Activated CD4-positive, CD25-positive, alpha-beta regulatory T cell (primary cell): ENCODE results near the gene KCNC2.

Experiments used
- DNase-seq, 4 experiments: peaks; one replicate each; lab custom pipeline; 2025; lab: John Stamatoyannopoulos, UW

The KCNC2 gene

GRCh38 chr12:75058228-75058627 lies 151.4 kb downstream of the KCNC2 start:
- no peak for DNase-seq

- DNase-seq: no peak
Measured at GRCh38 chr12:75048767-75049166, 160.9 kb downstream of the KCNC2 start.

DNA sequence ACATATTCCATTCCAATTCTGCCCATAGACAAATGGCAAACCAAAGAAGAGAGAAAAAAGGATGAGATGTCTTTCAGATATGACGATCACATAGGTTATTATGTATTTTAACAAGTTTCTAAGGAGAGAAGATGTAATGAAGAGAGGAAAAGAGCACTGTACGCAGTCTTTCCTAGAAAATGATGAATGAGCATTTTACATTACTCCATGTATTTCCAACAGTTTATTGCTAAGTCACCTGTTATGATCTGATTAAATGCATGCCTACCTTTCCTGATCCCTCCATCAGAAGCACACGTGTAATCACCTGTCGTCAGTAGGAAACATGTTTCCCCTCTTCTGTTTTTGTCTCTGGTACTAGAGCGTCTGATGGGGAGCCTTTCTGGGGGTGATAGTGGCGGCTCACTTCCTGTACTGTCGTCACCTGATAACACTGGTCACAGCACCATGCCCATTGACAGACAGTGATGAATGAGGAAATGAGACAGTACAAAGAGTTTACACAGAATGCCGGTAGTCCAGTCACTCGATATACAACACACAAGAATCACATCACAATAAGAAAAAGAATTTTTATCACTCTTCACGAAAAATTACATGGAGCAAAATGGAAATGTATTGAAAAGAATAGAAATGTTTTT lies 161.6 kb downstream of the KCNC2 start:
- DNase-seq: no peak

GRCh38 chr12:75042125-75042524 lies 167.5 kb downstream of the KCNC2 start:
- no peak for DNase-seq

DNA sequence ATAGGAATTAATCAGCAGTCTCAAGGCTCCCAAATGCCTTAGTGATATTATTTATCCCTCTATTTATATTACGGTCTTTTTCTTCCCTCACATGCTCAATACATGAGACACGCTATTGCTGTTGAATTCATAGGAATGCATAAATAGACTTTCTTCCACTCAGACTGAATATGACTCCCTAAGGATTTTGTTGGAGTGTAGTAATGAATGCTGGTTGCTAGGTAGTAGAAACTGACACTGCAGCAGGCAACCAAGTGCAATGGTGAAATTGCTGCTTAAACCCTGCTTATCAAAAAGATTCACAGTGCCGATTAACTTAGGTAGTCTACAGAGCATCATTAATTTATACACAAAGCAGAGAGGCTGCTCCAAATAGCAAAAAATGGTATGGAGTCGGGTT lies 168.2 kb downstream of the KCNC2 start:
- no peak for DNase-seq

- DNase-seq: no peak
Measured at GRCh38 chr12:75020068-75020557, 189.5 kb downstream of the KCNC2 start.

- DNase-seq: no peak
Measured at GRCh38 chr12:75011120-75011519, 198.5 kb downstream of the KCNC2 start.

DNA sequence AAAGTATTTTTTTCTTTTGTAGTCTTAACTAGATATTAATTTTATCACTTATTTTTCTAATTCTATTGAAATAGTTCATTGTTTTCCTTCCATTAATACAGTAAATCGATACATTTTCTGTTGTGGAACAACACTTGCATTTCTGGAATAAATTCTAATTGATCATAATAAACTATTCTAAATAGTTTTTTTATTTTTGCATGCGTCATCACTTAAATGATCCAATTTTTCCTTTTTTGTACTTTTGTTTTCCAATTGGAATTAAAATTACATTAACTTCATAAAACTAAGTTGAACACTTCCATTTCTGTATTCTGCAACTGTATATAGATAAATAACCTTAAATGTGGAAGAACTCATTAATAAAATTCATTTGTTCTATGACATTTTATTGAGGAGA lies 202.5 kb downstream of the KCNC2 start:
- DNase-seq: no peak

DNA sequence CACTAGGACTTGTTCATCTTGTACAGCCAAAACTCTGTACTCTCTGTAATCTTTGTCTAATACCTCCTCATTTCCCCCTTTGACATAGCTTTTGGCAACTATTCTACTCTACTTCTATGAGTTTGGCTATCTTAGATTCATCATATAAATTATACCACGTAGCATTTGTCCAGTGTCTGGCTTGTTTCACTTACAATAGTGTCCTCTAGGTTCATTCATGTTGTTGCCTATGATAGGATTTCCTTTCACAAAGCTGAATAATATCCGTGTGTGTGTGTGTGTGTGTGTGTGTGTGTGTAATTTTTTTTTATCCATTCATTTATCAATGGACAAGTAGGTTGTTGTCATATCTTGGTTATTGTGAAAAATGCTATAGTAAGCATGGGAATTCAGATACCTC lies 209.5 kb downstream of the KCNC2 start:
- DNase-seq: no peak

- no peak for DNase-seq
Measured at GRCh38 chr12:74999474-74999873, 210.2 kb downstream of the KCNC2 start.
